GM21737 (cell line): Measurements from ENCODE around the gene ADH6.
"Not testable (repeated sequence)": the region's sequence is repeated elsewhere in the genome, so short reads cannot be mapped to it uniquely, and the experiment has no call there.

Source experiments
- ATAC-seq: cut with Tn5 transposase; IDR thresholded peaks from one replicate; pipeline ENCODE4 v1.9.1; 2021; ENCODE audit warnings: mild to moderate bottlenecking, moderate library complexity; ENCODE audit not compliant: unreplicated experiment

The ADH6 gene

DNA sequence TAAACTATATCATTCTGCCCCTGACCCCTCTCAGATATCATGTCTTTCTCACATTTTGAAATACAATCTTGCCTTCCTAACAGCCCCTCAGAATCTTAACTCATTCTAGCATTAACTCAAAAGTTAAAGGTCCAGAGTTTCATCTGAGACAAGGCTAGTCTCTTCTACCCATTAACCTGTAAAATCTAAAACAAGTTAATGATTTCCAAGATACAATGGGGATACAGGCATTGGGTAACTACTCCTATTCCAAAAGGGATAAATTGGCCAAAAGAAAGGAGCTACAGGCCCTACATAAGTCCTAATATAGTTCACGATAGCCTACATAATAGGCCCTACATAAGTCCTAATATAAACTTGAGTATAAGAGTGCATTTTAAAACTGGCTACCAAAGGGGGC is 18.9 kb downstream of the ADH6 start:
- no peak for ATAC-seq

DNA sequence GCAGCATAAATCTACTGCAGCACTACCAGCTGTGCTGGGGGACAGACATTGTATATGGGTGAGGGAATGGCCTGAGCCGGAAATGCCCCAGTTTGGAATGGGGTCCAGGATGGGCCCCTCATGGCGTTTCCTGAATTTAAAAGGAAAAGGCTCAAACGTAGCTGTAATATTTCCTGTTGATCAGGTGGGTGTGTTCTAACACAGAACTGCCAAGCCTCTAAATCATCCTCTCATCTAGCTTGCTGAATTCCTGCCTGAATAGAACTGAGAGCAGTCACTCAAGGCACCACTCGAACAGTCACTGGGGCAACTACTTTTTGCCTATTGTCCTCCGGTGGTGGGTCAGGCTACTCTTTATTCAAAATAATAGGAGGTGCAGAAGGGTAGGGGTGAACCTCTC is 28.7 kb downstream of the ADH6 start:
- ATAC-seq, result no peak

DNA sequence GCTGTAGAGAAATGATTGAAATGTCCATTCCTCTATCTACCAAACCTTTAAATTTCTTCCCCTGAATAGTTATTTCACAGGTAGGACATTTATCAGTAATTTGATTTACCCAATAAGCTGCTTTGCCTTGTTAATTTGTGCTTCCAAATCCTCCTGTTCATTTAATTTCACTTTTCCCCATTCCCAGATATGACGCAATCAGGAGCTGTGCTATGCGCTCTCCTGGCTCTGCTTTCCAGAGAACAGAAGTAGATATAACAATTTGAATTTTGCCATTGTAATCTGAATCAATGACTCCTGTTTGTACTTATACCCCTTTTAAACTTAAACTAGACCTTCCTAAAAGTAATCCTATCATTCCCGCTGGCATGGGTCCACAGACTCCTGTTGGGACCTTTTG is 29.1 kb downstream of the ADH6 start:
- not testable (repeated sequence) for ATAC-seq

DNA sequence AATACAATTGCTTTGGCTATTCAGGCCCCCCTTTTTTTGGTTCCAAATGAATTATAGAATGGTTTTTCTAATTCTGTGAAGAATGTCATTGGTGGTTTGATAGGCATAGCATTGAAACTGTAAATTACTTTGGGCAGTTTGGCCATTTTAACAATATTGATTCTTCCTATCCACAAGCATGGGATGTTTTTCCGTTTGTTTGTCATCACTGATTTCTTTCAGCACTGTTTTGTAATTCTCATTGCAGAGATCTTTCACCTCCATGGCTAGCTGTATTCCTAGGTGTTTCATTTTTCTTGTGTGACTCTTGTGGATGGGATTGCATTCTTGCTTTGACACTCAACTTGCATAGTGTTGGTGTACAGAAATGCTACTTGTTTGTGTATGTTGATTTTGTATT is 33.0 kb downstream of the ADH6 start:
- ATAC-seq, result no peak

DNA sequence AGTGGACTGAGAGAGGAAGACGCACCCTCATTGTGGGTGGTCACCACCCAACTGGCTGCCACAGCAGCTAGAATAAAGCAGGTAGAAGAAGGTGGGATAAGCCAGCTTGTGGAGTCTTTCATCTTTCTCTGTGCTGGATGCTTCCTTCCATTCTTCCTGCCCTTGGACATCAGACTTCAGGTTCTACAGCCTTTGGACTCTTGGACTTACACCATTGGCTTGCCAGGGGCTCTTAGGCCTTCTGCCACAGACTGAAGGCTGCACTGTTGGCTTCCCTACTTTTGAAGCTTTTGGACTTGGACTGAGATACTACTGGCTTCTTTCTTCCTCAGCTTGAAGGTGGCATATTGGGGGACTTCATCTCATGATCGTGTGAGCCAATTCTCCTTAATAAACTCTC is 33.5 kb downstream of the ADH6 start:
- ATAC-seq, result no peak

DNA sequence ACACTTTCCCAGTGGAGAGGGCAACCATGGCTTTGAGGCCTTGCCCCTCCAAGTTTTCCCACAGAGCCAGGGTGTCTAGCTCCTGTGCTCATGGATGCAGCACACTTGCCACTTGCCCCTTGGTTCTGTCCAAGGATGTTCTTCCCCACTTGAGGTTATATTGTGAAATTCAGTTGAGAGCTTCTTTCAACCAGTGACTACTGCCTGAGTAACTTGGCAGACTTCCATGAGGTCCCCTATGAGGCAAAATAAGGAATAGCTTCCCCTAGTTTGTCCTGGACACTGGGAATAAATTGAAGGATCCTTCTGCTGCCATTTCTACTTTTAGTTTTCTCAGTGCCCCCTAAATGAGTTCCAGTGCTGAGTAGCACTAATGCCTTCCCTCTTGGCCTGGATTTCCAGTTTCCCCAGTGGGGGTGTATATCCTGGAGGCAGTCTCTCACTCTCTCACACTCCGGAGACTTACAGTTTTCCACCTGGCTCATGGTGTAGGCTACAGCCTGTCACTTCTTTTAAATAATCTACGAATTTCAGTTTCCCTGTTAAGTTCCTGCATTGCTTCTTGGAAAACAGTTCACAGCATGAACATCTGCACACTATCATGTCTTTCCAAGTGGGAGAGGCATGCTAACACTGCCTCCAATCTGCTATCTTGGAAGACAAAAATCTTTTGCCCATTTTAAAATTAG is 38.5 kb downstream of the ADH6 start:
- ATAC-seq, result no peak

DNA sequence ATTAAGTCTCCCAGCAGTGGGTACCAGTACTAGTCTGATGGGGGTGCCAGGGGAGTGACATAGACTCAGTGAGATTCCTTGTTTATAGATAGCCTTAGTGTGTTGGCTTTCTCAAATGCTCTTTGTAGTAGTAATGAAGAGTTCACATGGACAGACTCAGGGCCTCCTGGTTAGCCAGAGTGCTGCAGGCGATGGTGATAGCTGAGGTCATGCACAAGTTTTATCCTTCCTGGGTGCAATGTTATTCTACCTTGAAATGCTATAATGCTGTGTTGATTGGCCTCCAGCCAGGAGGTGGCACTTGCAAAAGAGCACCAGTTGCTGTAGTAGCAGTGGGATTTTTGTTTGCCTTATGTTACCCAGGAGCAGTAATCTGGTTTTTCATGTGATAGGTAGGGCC is 39.4 kb downstream of the ADH6 start:
- ATAC-seq, result no peak

DNA sequence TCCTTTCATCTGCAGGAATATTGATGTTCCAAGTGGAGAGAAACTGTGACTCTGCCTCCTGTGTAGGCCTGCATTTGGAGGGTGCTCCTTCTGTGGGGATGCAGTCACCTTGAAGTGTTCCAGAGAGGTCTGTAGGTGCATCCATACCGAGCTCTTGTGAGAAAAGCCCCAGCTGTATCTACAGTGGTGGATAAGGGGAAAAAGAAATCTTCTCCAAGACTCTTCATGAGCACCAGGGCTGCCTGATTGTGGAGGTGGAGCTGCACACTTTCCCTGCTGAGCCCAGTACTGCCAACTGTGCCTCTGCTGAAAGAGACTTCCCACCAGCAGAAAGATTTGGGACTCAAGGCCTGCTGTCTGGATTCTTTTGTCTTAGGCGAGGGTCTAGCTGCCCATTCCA is 39.9 kb downstream of the ADH6 start:
- ATAC-seq, result no peak

DNA sequence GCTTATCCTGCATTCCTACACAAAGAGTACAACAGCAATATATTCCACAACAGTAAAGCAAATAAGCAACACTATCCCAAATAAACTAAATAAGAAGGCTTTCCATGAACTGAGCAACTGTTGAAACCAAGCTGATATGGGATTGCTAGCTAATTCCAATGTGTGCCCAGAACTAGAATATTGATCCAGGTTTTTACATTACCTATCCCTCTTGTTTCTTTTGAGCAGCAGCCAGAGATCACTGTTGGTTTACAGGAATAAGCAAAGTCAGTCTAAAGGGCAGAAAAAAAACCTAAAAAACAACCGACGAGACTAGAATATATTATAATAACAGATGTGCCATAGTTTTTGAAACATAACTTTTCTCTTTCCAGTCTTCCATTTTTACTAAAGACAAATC is 52.5 kb downstream of the ADH6 start:
- no peak for ATAC-seq

DNA sequence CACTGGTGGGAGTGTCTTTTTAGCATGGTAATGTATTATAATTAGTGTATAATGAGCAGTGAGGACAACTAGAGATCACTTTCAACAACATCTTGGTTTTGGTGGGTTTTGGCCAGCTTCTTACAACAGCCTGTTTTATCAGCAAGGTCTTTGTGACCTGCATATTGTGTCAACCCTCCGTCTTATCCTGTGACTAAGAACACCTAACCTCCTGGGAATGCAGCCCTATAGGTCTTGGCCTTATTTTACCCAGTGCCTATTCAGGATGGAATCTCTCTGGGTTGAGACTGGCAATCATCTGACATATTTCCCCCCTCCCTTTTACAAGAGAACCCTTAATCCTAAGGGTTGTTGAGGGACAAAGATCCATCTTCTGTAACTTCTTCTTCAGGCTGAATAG is 53.1 kb downstream of the ADH6 start:
- ATAC-seq, result no peak

DNA sequence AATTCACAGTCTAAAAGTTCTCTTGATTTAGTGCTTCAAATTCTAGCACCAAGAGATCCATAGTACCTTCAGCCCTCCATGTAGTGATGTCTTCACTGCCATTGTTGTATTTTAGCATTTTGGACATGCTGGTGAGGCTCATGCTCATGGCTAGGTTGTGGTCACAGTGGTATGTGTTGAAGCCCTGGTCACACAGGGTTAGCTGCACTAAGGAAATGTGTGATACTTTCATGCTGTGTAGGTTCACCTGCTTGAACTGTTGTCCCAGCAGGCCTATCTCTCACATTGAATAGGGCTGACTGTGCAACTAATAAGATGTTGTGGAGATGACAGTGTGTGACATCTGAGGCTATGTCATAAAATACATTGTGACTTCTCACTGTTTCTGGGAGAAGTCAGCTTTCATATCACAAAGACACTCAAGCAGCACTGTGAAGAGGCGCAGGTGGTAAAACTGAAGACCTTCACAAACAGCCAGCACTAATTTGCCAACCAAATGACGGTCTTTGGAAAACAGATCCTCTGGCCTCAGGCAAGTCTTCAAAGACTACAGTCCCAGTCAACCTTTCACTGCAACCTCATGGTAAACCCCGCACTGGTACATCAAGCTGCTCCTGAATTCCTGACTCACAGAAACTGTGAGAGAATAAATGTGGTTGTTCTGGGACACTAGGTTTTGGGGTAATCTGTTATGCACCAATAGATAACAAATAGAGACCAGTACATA is 57.5 kb downstream of the ADH6 start:
- ATAC-seq, result no peak

DNA sequence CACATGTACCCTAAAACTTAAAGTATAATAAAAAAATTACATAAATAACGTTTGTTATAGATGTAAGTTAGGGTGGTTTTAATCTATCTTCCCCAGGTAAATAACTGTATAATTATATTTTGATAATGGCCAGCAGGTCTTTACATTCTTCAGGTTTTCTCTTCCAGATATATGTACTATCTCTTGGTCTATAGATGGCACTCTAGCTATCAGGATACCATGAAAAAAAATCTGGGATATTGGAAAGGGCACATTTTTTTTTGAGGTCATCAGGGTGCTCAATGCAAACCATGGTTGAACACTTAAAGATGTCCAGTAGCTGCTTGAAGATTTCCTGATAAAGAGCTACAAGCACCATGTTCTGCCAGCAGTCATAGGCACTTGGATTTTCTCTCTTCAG is 59.3 kb downstream of the ADH6 start:
- ATAC-seq, result no peak

DNA sequence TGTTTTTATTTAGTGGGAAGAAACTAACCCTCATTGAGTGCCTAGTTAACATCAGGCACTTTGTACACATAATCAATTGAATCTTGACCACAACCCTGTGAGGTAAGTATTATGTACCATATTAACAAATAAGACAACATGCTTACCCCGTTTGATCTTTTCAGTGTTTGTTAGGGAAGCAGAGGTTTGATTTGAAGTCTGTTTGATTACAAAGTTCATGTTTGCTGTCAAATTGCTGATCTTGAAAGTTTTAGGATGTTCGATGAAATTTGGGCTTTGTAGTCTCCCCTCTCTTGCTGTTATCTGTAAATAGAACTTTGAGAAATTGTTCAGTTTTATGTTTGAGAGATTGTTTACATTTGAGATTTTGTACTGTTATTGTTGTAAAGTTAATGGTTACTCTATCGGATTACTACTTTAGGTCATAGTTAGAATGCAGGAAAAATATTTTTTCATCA is 61.5 kb downstream of the ADH6 start:
- ATAC-seq, result no peak

DNA sequence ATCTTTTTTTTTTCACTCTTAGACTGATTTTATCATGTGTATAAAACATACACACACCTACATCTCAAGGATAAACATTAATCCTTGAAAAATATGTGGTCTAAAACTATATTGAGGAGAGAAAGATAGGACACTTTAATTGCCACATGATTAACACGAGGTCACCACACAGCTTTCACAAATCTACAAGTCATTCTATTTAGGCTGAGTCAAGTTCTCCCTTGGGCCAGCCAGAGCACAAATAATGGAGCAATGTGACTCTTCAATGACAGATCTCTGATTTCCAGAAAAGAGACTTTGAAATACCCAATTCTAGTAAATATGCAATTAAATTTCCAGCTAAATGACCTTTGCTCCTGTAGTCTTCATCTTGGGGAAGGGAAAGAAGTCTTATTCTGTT is 62.1 kb downstream of the ADH6 start:
- ATAC-seq, result no peak

DNA sequence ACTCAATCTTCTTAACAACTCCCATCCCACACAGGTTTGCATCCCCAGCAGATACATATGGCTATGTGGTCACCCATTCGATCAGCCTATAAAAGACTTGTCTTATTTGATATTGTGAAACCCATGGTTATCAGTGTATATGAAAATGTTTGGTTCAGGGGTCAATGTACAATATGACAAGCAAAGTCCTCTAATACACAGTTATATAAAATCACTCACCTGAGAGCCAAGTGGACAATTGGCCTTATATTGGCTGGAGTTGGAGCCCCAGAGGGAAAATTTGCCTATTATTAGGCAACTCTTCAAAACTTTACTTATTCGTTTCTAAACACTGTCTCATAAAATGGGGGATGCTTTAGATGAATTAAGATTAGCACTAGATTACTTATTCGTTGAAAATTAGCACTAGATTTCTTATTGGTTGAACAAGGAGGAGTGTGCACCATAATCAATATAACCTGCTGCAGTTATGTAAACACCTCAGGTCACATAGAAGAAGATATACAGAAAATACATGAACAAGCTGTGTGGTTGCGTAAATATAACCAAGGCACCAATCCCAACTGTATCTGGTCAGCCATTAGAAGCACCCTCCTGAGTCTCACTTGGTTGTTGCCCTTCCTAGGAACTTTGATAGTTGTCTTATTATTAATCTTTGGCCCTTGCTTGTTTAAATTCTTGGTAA is 64.2 kb downstream of the ADH6 start:
- no peak for ATAC-seq
